HEK293T (cell line): Measurements from ENCODE around the gene PCDHGB4.
"Not testable (repeated sequence)": the region's sequence is repeated elsewhere in the genome, so short reads cannot be mapped to it uniquely, and the experiment has no call there.

Source experiments
- CTCF ChIA-PET: fragments of 350-600 bp; formaldehyde crosslinking; extraction: SDS; loops from one replicate; lab custom pipeline; 2021; ENCODE audit warnings: antibody characterized with exemption, inconsistent platforms; lab: Yijun Ruan, JAX
- POLR2A ChIA-PET: fragments of 350-600 bp; formaldehyde crosslinking; extraction: SDS; loops from one replicate; lab custom pipeline; 2020; ENCODE audit warnings: antibody characterized with exemption, inconsistent platforms; lab: Yijun Ruan, JAX
- DNase-seq: peaks from one replicate; pipeline ENCODE4 v3.0.0; 2012; ENCODE audit warnings: mixed read lengths; ENCODE audit errors: extremely low spot score
- ARNT ChIP-seq: fragments of 450-650 bp; IDR thresholded peaks from 2 replicates; pipeline ENCODE4 v1.6.1; 2017; ENCODE audit warnings: mild to moderate bottlenecking
- BHLHE40 ChIP-seq: fragments of 450-650 bp; IDR thresholded peaks from 2 replicates; pipeline ENCODE4 v1.6.1; 2016; ENCODE audit warnings: mild to moderate bottlenecking, moderate library complexity, borderline replicate concordance
- CTBP1 ChIP-seq: fragments of 450-650 bp; IDR thresholded peaks from 2 replicates; pipeline ENCODE4 v1.6.1; 2016; ENCODE audit warnings: borderline replicate concordance
- ELF4 ChIP-seq: fragments of 450-650 bp; IDR thresholded peaks from 2 replicates; pipeline ENCODE4 v1.6.1; 2017; ENCODE audit warnings: antibody characterized with exemption
- FOXA1 ChIP-seq: fragments of 450-650 bp; IDR thresholded peaks from 2 replicates; pipeline ENCODE4 v1.6.1; 2016; ENCODE audit warnings: mild to moderate bottlenecking
- FOXK2 ChIP-seq: fragments of 450-650 bp; IDR thresholded peaks from 2 replicates; pipeline ENCODE4 v1.6.1; 2016; ENCODE audit warnings: mild to moderate bottlenecking
- FOXM1 ChIP-seq: fragments of 450-650 bp; IDR thresholded peaks from 2 replicates; pipeline ENCODE4 v1.6.1; 2017; ENCODE audit warnings: mild to moderate bottlenecking, borderline replicate concordance
- HDGF ChIP-seq: fragments of 450-650 bp; IDR thresholded peaks from 2 replicates; pipeline ENCODE4 v1.6.1; 2017; ENCODE audit warnings: antibody characterized with exemption, borderline replicate concordance
- L3MBTL2 ChIP-seq: fragments of 450-650 bp; conservative IDR thresholded peaks from 2 replicates; pipeline ENCODE4 v1.6.1; 2016; ENCODE audit warnings: mild to moderate bottlenecking
- LEF1 ChIP-seq: fragments of 450-650 bp; IDR thresholded peaks from 2 replicates; pipeline ENCODE4 v1.6.1; 2017; ENCODE audit warnings: mild to moderate bottlenecking, borderline replicate concordance
- NFRKB ChIP-seq: fragments of 450-650 bp; IDR thresholded peaks from 2 replicates; pipeline ENCODE4 v1.6.1; 2016; ENCODE audit warnings: mild to moderate bottlenecking, moderate library complexity
- SP1 ChIP-seq: fragments of 450-650 bp; IDR thresholded peaks from 2 replicates; pipeline ENCODE4 v1.6.1; 2017
- SUZ12 ChIP-seq: fragments of 450-650 bp; IDR thresholded peaks from 2 replicates; pipeline ENCODE4 v1.6.1; 2016; ENCODE audit warnings: mild to moderate bottlenecking
- TARDBP ChIP-seq: fragments of 450-650 bp; IDR thresholded peaks from 2 replicates; pipeline ENCODE4 v1.6.1; 2016
- ZNF384 ChIP-seq: fragments of 450-650 bp; IDR thresholded peaks from 2 replicates; pipeline ENCODE4 v1.6.1; 2016
- TF ChIP-seq, protein P1 (sequence below): fragments of 450-650 bp; IDR thresholded peaks from 2 replicates; pipeline ENCODE4 v1.6.1; 2016

Gene PCDHGB4

DNA sequence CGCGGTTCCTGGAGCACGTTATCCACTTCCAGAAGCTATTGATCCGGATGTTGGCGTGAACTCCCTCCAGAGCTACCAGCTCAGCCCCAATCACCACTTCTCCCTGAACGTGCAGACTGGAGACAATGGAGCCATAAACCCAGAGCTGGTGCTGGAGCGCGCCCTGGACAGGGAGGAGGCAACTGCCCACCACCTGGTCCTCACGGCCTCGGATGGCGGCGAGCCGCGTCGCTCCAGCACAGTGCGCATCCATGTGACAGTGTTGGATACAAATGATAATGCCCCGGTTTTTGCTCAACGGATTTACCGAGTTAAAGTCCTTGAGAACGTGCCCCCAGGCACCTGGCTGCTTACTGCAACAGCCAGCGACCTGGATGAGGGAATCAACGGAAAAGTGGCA is 15.9 kb downstream of the PCDHGB4 start:
- no peak for TF ChIP-seq SUZ12
- no peak for TF ChIP-seq SP1
- no peak for TF ChIP-seq FOXA1
- TF ChIP-seq, protein P1, sequence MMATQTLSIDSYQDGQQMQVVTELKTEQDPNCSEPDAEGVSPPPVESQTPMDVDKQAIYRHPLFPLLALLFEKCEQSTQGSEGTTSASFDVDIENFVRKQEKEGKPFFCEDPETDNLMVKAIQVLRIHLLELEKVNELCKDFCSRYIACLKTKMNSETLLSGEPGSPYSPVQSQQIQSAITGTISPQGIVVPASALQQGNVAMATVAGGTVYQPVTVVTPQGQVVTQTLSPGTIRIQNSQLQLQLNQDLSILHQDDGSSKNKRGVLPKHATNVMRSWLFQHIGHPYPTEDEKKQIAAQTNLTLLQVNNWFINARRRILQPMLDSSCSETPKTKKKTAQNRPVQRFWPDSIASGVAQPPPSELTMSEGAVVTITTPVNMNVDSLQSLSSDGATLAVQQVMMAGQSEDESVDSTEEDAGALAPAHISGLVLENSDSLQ = no peak
- TF ChIP-seq BHLHE40 = no peak
- TF ChIP-seq NFRKB = no peak
- no peak for TF ChIP-seq ELF4
- TF ChIP-seq ARNT = no peak
- TF ChIP-seq FOXK2 = no peak
- no peak for TF ChIP-seq ZNF384
- TF ChIP-seq LEF1 = no peak
- no peak for TF ChIP-seq CTBP1
- no peak for TF ChIP-seq HDGF
- no peak for TF ChIP-seq FOXM1
- TF ChIP-seq L3MBTL2 = no peak
- TF ChIP-seq TARDBP = no peak
- ChIA-PET POLR2A (no interaction called here), CTCF (no interaction called here)
- DNase-seq = no peak

GRCh38 chr5:141407790-141408505 is 20.4 kb downstream of the PCDHGB4 start, which contains the start of gene PCDHGB6:
Gene PCDHGB6 (plus strand): TSS chr5:141408021. CDS start chr5:141408203, 182 bp downstream.
- CTCF ChIA-PET, POLR2A ChIA-PET: not testable (repeated sequence)

DNA sequence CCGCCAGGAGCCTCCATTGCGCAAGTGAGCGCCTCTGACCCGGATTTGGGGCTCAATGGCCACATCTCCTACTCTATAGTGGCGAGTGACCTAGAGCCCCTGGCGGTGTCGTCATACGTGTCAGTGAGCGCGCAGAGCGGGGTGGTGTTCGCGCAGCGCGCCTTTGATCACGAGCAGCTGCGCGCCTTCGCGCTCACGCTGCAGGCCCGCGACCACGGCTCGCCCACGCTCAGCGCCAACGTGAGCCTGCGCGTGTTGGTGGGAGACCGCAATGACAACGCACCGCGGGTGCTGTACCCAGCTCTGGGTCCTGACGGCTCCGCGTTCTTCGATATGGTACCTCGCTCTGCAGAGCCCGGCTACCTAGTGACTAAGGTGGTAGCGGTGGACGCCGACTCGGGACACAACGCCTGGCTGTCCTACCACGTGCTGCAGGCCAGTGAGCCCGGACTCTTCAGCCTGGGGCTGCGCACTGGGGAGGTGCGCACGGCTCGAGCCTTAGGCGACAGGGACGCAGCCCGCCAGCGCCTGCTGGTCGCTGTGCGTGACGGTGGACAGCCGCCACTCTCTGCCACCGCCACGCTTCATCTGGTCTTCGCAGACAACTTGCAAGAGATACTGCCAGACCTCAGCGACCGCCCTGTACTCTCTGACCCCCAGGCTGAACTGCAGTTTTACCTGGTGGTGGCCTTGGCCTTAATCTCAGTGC is 22.3 kb downstream of the PCDHGB4 start:
- POLR2A ChIA-PET = no interaction called here
- CTCF ChIA-PET = no interaction called here
- TF ChIP-seq NFRKB = no peak
- TF ChIP-seq ARNT = no peak
- TF ChIP-seq ELF4 = no peak
- TF ChIP-seq BHLHE40 = no peak
- no peak for TF ChIP-seq SP1
- TF ChIP-seq TARDBP = no peak
- no peak for TF ChIP-seq CTBP1
- no peak for TF ChIP-seq FOXK2
- TF ChIP-seq LEF1 = no peak
- TF ChIP-seq HDGF = no peak
- TF ChIP-seq SUZ12 = no peak
- no peak for TF ChIP-seq FOXM1
- TF ChIP-seq, protein P1 = no peak
- TF ChIP-seq ZNF384 = no peak
- TF ChIP-seq FOXA1 = no peak
- no peak for TF ChIP-seq L3MBTL2
- no peak for DNase-seq

More at GRCh38 chr5:141407790-141408505, 20.4 kb downstream of the PCDHGB4 start, which contains the start of gene PCDHGB6:
- DNase-seq = not testable (repeated sequence)

GRCh38 chr5:141411575-141411974 is 24.1 kb downstream of the PCDHGB4 start:
- ChIA-PET POLR2A (no interaction called here), CTCF (interaction anchor here (0.7 kb wide), 1 partner anchor 104 kb away, joined by 8 read pairs; no protein-coding TSS in a partner anchor)
- TF ChIP-seq, protein P1 = no peak
- TF ChIP-seq FOXM1 (no peak), ELF4 (no peak), SP1 (no peak), FOXA1 (no peak), L3MBTL2 (no peak), HDGF (no peak)

DNA sequence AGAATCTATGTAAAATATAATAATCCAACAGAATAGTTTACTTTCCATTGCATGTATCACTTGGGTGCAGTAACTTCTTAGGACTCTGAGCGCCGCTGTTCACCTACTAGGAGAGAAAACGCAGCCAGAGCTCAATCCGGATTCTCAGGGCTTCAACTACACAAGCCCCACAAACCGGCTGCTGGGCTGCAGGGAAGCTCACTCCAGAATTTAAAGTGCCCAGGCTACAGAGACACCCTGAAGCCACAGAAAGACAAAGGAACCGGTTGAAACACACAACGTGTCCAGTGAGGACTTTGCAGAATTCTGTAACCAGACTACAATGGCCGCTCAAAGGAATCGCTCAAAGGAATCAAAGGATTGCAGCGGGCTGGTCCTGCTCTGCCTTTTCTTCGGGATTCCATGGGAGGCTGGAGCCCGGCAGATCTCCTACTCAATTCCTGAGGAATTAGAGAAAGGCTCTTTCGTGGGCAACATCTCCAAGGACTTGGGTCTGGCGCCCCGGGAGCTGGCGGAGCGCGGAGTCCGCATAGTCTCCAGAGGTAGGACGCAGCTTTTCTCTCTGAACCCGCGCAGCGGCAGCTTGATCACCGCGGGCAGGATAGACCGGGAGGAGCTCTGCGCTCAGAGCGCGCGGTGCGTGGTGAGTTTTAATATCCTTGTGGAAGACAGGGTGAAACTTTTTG is 25.5 kb downstream of the PCDHGB4 start, which contains the start of gene PCDHGA10:
PCDHGA10 (plus strand) TSS at position 134 of the 686 bp plus-strand sequence; CDS start at position 323, 189 bp downstream.
- TF ChIP-seq FOXM1 = no peak
- no peak for TF ChIP-seq SP1
- no peak for TF ChIP-seq ELF4
- TF ChIP-seq NFRKB = no peak
- TF ChIP-seq HDGF = no peak
- no peak for TF ChIP-seq TARDBP
- TF ChIP-seq CTBP1 = no peak
- TF ChIP-seq ARNT = no peak
- no peak for TF ChIP-seq FOXK2
- TF ChIP-seq, protein P1 = no peak
- DNase-seq = peak; percentile 45
- CTCF ChIA-PET = interaction anchor here (0.7 to 1.7 kb wide), 5 partner anchors 8 to 424 kb away, joined by 3 to 11 read pairs (median 5); partner anchors contain the start of genes PCDHGA11 and TAF7
- POLR2A ChIA-PET = no interaction called here

More at GRCh38 chr5:141411575-141411974, 24.1 kb downstream of the PCDHGB4 start:
- no peak for DNase-seq
